Esophagus muscularis mucosa (tissue), 3 donors: ENCODE results near the gene LILRB5.

Source experiments
- POLR2A ChIP-seq: fragments of 450-650 bp; IDR thresholded peaks from one replicate; pipeline ENCODE4 v1.6.1; 2017; ENCODE audit warnings: antibody characterized with exemption, moderate library complexity, mild to moderate bottlenecking, low read depth
- TF ChIP-seq, protein P1 (sequence below), 3 experiments: fragments of 200-600 bp in 2 of 3; fragments of 450-650 bp in 1 of 3; sonication (generic) in 2 of 3; IDR thresholded peaks; one replicate each; pipeline ENCODE4 v1.5.1; 2017 to 2019; ENCODE audit warnings: antibody characterized with exemption in 3 of 3, mild to moderate bottlenecking in 2 of 3, moderate library complexity in 1 of 3

DNA sequence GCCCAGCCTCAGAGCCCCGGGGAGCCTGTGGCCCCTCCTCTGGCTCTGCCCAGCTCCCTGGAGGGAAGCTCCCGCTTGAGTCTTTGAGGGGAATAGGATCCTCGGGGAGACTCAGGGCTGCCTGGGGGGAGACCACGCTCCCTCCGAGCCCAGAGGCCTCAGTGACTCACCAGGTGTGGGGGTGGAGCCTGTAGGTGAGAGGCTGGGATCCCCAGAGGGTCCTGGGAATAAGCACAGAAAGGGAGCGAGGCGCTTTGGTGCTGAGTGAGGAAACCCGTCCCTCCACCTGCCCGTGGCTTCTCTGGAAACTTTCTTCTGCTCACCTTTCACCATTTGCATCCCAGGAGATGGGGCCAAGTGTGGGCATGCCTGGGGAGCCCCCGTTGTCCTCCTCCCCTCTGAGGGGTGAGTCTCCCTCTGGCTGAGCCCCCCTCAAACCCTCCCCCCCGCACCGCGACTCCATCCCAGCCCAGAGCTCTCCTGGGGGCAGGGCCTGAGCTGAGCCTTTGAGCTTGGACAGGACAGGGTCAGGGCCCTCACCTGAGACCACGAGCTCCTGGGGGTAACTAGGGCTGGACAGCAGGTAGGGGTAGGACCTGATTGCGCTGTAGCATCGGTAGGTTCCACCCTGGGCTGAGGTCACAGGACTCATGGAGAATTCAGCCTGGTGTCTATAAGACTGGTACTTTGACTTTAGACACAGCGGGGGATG lies 2.7 kb downstream of the LILRB5 start:
- no peak for TF ChIP-seq POLR2A
- TF ChIP-seq, protein P1, sequence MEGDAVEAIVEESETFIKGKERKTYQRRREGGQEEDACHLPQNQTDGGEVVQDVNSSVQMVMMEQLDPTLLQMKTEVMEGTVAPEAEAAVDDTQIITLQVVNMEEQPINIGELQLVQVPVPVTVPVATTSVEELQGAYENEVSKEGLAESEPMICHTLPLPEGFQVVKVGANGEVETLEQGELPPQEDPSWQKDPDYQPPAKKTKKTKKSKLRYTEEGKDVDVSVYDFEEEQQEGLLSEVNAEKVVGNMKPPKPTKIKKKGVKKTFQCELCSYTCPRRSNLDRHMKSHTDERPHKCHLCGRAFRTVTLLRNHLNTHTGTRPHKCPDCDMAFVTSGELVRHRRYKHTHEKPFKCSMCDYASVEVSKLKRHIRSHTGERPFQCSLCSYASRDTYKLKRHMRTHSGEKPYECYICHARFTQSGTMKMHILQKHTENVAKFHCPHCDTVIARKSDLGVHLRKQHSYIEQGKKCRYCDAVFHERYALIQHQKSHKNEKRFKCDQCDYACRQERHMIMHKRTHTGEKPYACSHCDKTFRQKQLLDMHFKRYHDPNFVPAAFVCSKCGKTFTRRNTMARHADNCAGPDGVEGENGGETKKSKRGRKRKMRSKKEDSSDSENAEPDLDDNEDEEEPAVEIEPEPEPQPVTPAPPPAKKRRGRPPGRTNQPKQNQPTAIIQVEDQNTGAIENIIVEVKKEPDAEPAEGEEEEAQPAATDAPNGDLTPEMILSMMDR (IDR thresholded peaks at IDR 0.05), result no peak
